Right atrium auricular region (tissue), 2 donors: ENCODE measurements around the gene TBC1D10B. TPM values are rescaled to one million over a fixed set of nuclear protein-coding genes. Genes with fewer than 3 reads are reported as not detected.

Source experiments
- DNase-seq: peaks from one replicate; pipeline ENCODE4 v3.0.0-alpha.2; 2019; ENCODE audit warnings: low spot score
- H3K27ac ChIP-seq, 2 donors: fragments of 200-600 bp; sonication (generic); 1 replicate in 1 of 2; 2 replicates in 1 of 2; pipeline ENCODE4 v1.5.1; 2016 to 2019
- H3K27me3 ChIP-seq, 2 donors: fragments of 200-600 bp; sonication (generic); one replicate each; pipeline versions ENCODE4 v1.5.1 to v1.6.0; 2017 to 2019
- H3K36me3 ChIP-seq: fragments of 200-600 bp; sonication (generic); one replicate; pipeline ENCODE4 v1.5.1; 2016
- H3K4me1 ChIP-seq, 2 donors: fragments of 200-600 bp; sonication (generic); one replicate each; pipeline versions ENCODE4 v1.5.1 to v1.6.0; 2017 to 2019
- H3K4me3 ChIP-seq, 2 donors: fragments of 200-600 bp; sonication (generic); 1 replicate in 1 of 2; 2 replicates in 1 of 2; pipeline ENCODE4 v1.5.1; 2017 to 2019; ENCODE audit warnings: mild to moderate bottlenecking in 1 of 2, moderate library complexity in 1 of 2
- H3K9me3 ChIP-seq, 2 donors: fragments of 200-600 bp; sonication (generic); one replicate each; pipeline ENCODE4 v1.5.1; 2019
- total RNA-seq, 2 donors: library from RNA; depleted of rRNA; stranded (reverse); fragments of >200 nt; gene quantifications; one replicate each; pipeline ENCODE4 v1.1.0, GENCODE V29; 2016
- TF ChIP-seq, protein P1 (sequence below), 2 donors: fragments of 200-600 bp; sonication (generic); IDR thresholded peaks; one replicate each; pipeline ENCODE4 v1.5.1; 2019; ENCODE audit warnings: antibody characterized with exemption in 2 of 2

Gene TBC1D10B
- total RNA-seq, 2 donors from 2014 or later, result 20.0 to 22.3 TPM

- Histone ChIP-seq H3K4me3 (no peak overlapping the region), H3K27ac (no peak overlapping the region)
- TF ChIP-seq, protein P1, sequence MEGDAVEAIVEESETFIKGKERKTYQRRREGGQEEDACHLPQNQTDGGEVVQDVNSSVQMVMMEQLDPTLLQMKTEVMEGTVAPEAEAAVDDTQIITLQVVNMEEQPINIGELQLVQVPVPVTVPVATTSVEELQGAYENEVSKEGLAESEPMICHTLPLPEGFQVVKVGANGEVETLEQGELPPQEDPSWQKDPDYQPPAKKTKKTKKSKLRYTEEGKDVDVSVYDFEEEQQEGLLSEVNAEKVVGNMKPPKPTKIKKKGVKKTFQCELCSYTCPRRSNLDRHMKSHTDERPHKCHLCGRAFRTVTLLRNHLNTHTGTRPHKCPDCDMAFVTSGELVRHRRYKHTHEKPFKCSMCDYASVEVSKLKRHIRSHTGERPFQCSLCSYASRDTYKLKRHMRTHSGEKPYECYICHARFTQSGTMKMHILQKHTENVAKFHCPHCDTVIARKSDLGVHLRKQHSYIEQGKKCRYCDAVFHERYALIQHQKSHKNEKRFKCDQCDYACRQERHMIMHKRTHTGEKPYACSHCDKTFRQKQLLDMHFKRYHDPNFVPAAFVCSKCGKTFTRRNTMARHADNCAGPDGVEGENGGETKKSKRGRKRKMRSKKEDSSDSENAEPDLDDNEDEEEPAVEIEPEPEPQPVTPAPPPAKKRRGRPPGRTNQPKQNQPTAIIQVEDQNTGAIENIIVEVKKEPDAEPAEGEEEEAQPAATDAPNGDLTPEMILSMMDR (IDR thresholded peaks at IDR 0.05), result no peak
These were observed 45.8 kb upstream of the TBC1D10B start for GRCh38 chr16:30416047-30416603.

GRCh38 chr16:30414159-30414558, 43.9 kb upstream of the TBC1D10B start:
- H3K27ac ChIP-seq, result peak overlapping the region; percentile 55 to 59
- no peak for DNase-seq
- no peaks in the 10 kb centered on the region for H3K27me3 ChIP-seq
- H3K4me3 ChIP-seq, result no peak overlapping the region
- TF ChIP-seq, protein P1 (IDR thresholded peaks at IDR 0.05), result no peak
- peaks cover 5% of the 10 kb centered on the region for H3K36me3 ChIP-seq
- peaks cover 0 to 17% of the 10 kb centered on the region in 2 donors for H3K4me1 ChIP-seq
- H3K9me3 ChIP-seq, result no peaks in the 10 kb centered on the region

More at GRCh38 chr16:30416047-30416603, 45.8 kb upstream of the TBC1D10B start:
- no peaks in the 10 kb centered on the region for H3K27me3 ChIP-seq
- peaks cover 0 to 11% of the 10 kb centered on the region in 2 donors for H3K4me1 ChIP-seq
- H3K36me3 ChIP-seq, result peaks cover 5% of the 10 kb centered on the region
- DNase-seq, result no peak
- H3K9me3 ChIP-seq, result no peaks in the 10 kb centered on the region

DNA sequence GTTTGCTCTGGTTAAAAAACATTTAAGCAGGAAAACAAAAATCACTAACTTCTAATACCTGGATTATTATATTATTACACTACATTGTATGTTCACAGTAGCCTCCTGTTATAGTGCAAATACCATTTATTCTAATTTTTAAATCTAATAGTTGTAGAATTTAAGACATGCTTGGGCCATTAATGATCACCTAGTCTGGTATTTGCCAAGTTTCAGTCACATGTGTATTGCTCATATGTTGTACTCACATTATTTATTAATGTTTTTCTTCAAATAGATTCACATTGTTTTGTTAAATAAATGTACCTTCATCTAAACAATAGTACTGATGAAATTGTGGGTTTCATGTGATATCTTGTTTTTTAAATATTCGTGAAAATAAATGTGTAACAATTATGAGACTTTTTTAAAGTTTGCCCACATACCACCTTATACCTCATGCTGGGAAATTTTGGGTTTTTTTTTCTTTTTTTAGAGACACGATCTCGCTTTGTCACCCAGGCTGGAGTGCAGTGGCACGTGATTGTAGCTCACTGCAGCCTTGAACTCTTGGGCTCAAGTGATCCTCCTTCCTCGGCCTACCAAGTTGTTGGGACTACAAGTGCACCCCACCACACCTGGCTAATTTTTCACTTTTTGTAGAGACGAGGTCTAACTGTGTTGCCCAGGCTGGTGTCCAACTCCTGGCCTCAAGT, 43.0 kb upstream of the TBC1D10B start:
- no peak for DNase-seq
- Histone ChIP-seq H3K4me1 (peaks cover 0 to 22% of the 10 kb centered on the region in 2 donors), H3K9me3 (no peaks in the 10 kb centered on the region), H3K36me3 (peaks cover 5% of the 10 kb centered on the region), H3K27me3 (no peaks in the 10 kb centered on the region), H3K4me3 (no peak overlapping the region), H3K27ac (peak overlapping the region in 1 of 2 donors; percentile 54)
- TF ChIP-seq, protein P1 (IDR thresholded peaks at IDR 0.05), result no peak

DNA sequence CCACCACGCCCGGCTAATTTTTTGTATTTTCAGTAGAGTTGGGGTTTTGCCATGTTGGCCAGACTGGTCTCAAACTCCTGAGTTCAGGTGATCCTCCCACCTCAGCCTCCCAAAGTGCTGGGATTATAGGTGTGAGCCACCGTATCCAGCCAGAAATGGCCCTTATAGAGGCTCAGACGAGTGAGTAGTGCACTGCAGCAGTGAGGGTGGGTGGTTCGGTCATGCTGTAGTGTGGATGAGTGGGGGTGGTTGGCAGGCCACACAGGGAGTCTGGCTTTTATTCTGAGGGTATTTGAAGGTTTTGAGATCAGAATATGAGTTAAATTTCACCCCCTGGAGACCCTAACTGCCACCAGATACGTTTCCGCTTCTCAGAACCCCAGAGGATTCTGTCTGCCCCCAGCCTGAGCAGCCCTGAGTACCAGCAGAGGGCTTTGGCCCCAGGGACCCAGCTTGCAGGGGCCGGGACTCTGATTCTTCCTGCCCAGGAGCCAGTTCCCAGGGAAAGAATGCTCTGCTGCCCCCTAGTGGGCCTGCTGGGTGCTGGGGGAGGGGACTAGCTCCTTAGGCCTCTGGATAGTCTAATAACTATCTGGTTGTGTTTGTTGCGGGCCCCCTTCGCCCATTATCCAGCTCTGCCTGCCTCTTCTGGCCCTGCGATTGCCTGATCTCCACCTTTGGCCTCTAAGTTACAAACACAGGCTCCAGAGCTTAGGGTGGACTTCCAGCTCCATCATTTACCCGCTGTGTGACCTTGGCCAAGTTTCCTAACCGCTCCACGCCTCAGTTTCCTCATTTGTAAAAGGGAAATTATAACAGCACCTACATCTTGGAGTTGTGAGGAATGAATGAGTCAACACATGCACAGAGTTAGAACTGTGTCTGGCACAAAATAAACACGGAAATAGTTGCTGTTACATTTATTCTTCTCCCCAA, 39.1 kb upstream of the TBC1D10B start:
- DNase-seq, result peak; percentile 94
- H3K36me3 ChIP-seq, result peaks cover 5% of the 10 kb centered on the region
- H3K27me3 ChIP-seq, result no peaks in the 10 kb centered on the region
- H3K4me3 ChIP-seq, result no peak overlapping the region
- H3K4me1 ChIP-seq, result peaks cover 0 to 26% of the 10 kb centered on the region in 2 donors
- TF ChIP-seq, protein P1 (IDR thresholded peaks at IDR 0.05), result peak; percentile 87 to 96
- peak overlapping the region in 1 of 2 donors; percentile 54 for H3K27ac ChIP-seq
- no peaks in the 10 kb centered on the region for H3K9me3 ChIP-seq

- Histone ChIP-seq H3K36me3 (peaks cover 5% of the 10 kb centered on the region), H3K4me3 (peak overlapping the region; percentile 61 to 83), H3K9me3 (no peaks in the 10 kb centered on the region), H3K27ac (peak overlapping the region; percentile 69 to 85), H3K27me3 (no peaks in the 10 kb centered on the region), H3K4me1 (peaks cover 0 to 26% of the 10 kb centered on the region in 2 donors)
- DNase-seq, result no peak
- TF ChIP-seq, protein P1 (IDR thresholded peaks at IDR 0.05), result no peak
These were observed 37.7 kb upstream of the TBC1D10B start for GRCh38 chr16:30407804-30408534.
